Endodermal cell (in vitro differentiated cells): ENCODE data around the gene PTP4A2. TPM values are rescaled to one million over a fixed set of nuclear protein-coding genes. Genes with fewer than 3 reads are reported as not detected.

Experiments
- DNase-seq: peaks from one replicate; pipeline ENCODE4 v3.0.0-alpha.2; 2017
- H3K27ac ChIP-seq: 2 replicates; pipeline ENCODE4 v1.5.1; 2013; ENCODE audit warnings: mild to moderate bottlenecking, low read depth, low read length, moderate library complexity
- H3K27me3 ChIP-seq: 2 replicates; pipeline ENCODE4 v1.6.1; 2013; ENCODE audit warnings: mild to moderate bottlenecking, low read length, moderate library complexity; ENCODE audit not compliant: insufficient read depth, control insufficient read depth, poor library complexity, severe bottlenecking
- H3K36me3 ChIP-seq: 2 replicates; pipeline ENCODE4 v1.7.0; 2013; ENCODE audit warnings: mild to moderate bottlenecking, low read length, moderate library complexity; ENCODE audit not compliant: control insufficient read depth, insufficient read depth
- H3K4me1 ChIP-seq: one replicate; pipeline ENCODE4 v1.7.0; 2013; ENCODE audit warnings: low read length; ENCODE audit not compliant: control insufficient read depth, insufficient read depth
- H3K4me3 ChIP-seq: 2 replicates; pipeline ENCODE4 v1.5.1; 2013; ENCODE audit warnings: mild to moderate bottlenecking, low read length, moderate library complexity
- H3K9ac ChIP-seq: 2 replicates; pipeline ENCODE4 v1.6.1; 2013; ENCODE audit warnings: mild to moderate bottlenecking, low read length, moderate library complexity; ENCODE audit not compliant: poor library complexity, severe bottlenecking; ENCODE audit errors: extremely low read depth
- H3K9me3 ChIP-seq: 2 replicates; pipeline ENCODE4 v1.6.1; 2013; ENCODE audit warnings: mild to moderate bottlenecking, low read length, moderate library complexity; ENCODE audit not compliant: control insufficient read depth
- H3K27ac Mint-ChIP-seq: 2 replicates; pipeline ENCODE4 v1.8.0; 2020; ENCODE audit warnings: mixed read lengths
- H3K27me3 Mint-ChIP-seq: 2 replicates; pipeline ENCODE4 v1.8.0; 2021; ENCODE audit warnings: mild to moderate bottlenecking, mixed read lengths; ENCODE audit not compliant: insufficient read depth
- H3K36me3 Mint-ChIP-seq: 2 replicates; pipeline ENCODE4 v1.8.0; 2020; ENCODE audit warnings: low read depth, mixed read lengths
- H3K4me1 Mint-ChIP-seq: 2 replicates; pipeline ENCODE4 v1.8.0; 2020; ENCODE audit warnings: mixed read lengths
- H3K4me3 Mint-ChIP-seq: 2 replicates; pipeline ENCODE4 v1.8.0; 2020; ENCODE audit warnings: mild to moderate bottlenecking, moderate library complexity, mixed read lengths
- H3K9me3 Mint-ChIP-seq: 2 replicates; pipeline ENCODE4 v1.8.0; 2020; ENCODE audit warnings: mild to moderate bottlenecking, mixed read lengths
- CTCF ChIP-seq: fragments of 200-600 bp; sonication (generic); conservative IDR thresholded peaks from 2 replicates; pipeline ENCODE4 v1.5.0; 2021; ENCODE audit warnings: antibody characterized with exemption, mild to moderate bottlenecking
- WGBS, 2 experiments: methylation state at CpG; one replicate each; pipeline versions ENCODE4 v1.1.5 to v1.1.7; 2013; ENCODE audit warnings: missing lambda C conversion rate in 2 of 2, mixed read lengths in 1 of 2; ENCODE audit not compliant: insufficient coverage in 1 of 2, insufficient read length in 1 of 2; 5-methylcytosine and 5-hydroxymethylcytosine counted together
- total RNA-seq, 2 donors: library from RNA; stranded (reverse); fragmentation: NEBNext Ultra II Directional in 1 of 2; extraction: Animal tissue kit (Norgen Biotek cat#: 25700) in 1 of 2; gene quantifications; 2 replicates in 1 of 2; 3 replicates in 1 of 2; pipeline ENCODE4 v1.2.1, GENCODE V29; 2021

Gene PTP4A2
- total RNA-seq, 2 donors from 2014 or later: 211 TPM

- Mint-ChIP-seq H3K4me1 (peaks cover 4% of the 10 kb centered on the region), H3K4me3 (no peak overlapping the region), H3K36me3 (no peaks in the 10 kb centered on the region), H3K27ac (no peak overlapping the region), H3K27me3 (no peaks in the 10 kb centered on the region), H3K9me3 (peaks cover 8% of the 10 kb centered on the region)
- no peak for DNase-seq
- H3K9ac ChIP-seq: no peak overlapping the region
- no peak overlapping the region for H3K27ac ChIP-seq
- 92% methylated on average over 3 of the region's 3 CpGs for WGBS, 2 experiments
- no peak overlapping the region for H3K4me3 ChIP-seq
- no peaks in the 10 kb centered on the region for H3K4me1 ChIP-seq
- no peak for TF ChIP-seq CTCF
- H3K36me3 ChIP-seq: no peaks in the 10 kb centered on the region
- H3K27me3 ChIP-seq: no peaks in the 10 kb centered on the region
- no peaks in the 10 kb centered on the region for H3K9me3 ChIP-seq
Observed at GRCh38 chr1:31891280-31891679, 46.9 kb downstream of the PTP4A2 start.

GRCh38 chr1:31888291-31888690 is 49.9 kb downstream of the PTP4A2 start:
- 95 to 96% methylated on average over 4 to 6 of the region's 7 CpGs for WGBS, 2 experiments

GRCh38 chr1:31886866-31887265 is 51.3 kb downstream of the PTP4A2 start:
- Mint-ChIP-seq H3K9me3 (no peaks in the 10 kb centered on the region), H3K27me3 (no peaks in the 10 kb centered on the region), H3K36me3 (no peaks in the 10 kb centered on the region), H3K4me1 (peaks cover 4% of the 10 kb centered on the region), H3K27ac (no peak overlapping the region), H3K4me3 (no peak overlapping the region)
- Histone ChIP-seq H3K9me3 (no peaks in the 10 kb centered on the region), H3K4me1 (no peaks in the 10 kb centered on the region), H3K36me3 (no peaks in the 10 kb centered on the region), H3K27me3 (no peaks in the 10 kb centered on the region), H3K9ac (no peak overlapping the region), H3K4me3 (no peak overlapping the region), H3K27ac (no peak overlapping the region)
- TF ChIP-seq CTCF: no peak
- no peak for DNase-seq
- 96 to 100% methylated on average over 2 to 3 of the region's 3 CpGs for WGBS, 2 experiments

More at GRCh38 chr1:31888291-31888690, 49.9 kb downstream of the PTP4A2 start:
- Mint-ChIP-seq H3K4me3 (no peak overlapping the region), H3K27ac (no peak overlapping the region), H3K36me3 (no peaks in the 10 kb centered on the region), H3K27me3 (no peaks in the 10 kb centered on the region), H3K4me1 (peaks cover 4% of the 10 kb centered on the region), H3K9me3 (no peaks in the 10 kb centered on the region)
- DNase-seq: no peak
- Histone ChIP-seq H3K4me1 (no peaks in the 10 kb centered on the region), H3K9me3 (no peaks in the 10 kb centered on the region), H3K36me3 (no peaks in the 10 kb centered on the region), H3K27ac (no peak overlapping the region), H3K9ac (no peak overlapping the region), H3K27me3 (no peaks in the 10 kb centered on the region), H3K4me3 (no peak overlapping the region)
- TF ChIP-seq CTCF: no peak
